ENCODE results near the gene RIBC1. TPM values are rescaled to one million over a fixed set of nuclear protein-coding genes. Genes with fewer than 3 reads are reported as not detected.
"Not testable (repeated sequence)": the region's sequence is repeated elsewhere in the genome, so short reads cannot be mapped to it uniquely, and the experiment has no call there.

The RIBC1 gene
- total RNA-seq, 1 donor from 2014 or later, result not detected

- no peak for TF ChIP-seq CTCF (IDR thresholded peaks at IDR 0.05)
These were observed 27.0 kb downstream of the RIBC1 start for GRCh38 chrX:53449632-53450031.

DNA sequence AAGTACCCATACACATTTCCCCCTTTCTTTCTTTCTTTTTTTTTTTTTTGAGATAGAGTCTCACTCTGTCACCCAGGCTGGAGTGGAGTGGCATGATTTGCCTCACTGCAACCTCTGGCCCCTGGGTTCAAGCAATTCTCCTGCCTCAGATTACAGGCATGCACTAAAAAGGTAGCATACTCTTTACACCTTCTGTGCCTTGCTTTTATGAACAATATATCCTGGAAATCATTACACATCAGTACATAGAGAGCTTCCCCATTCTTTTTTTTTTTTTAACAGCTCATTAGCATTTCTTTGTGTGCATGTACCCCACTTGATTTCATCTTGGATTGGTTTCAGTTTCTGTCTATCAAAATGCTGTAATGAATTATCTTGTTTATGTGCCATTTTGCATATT lies 30.1 kb downstream of the RIBC1 start:
- no peak for TF ChIP-seq CTCF (IDR thresholded peaks at IDR 0.05)
- H3K27ac ChIP-seq, result no peak overlapping the region
- H3K4me3 ChIP-seq, result no peak overlapping the region
- no peaks in the 10 kb centered on the region for H3K9me3 ChIP-seq
- no peaks in the 10 kb centered on the region for H3K4me1 ChIP-seq
- intact Hi-C loops (cut with DNase I), result no loop called here
- no peak for DNase-seq (ENCODE audit: low spot score in 2 of 2)
- no peaks in the 10 kb centered on the region for H3K27me3 ChIP-seq
- no peaks in the 10 kb centered on the region for H3K36me3 ChIP-seq

More at GRCh38 chrX:53449632-53450031, 27.0 kb downstream of the RIBC1 start:
- DNase-seq (ENCODE audit: low spot score in 2 of 2), result no peak
- Histone ChIP-seq H3K4me1 (no peaks in the 10 kb centered on the region), H3K27me3 (no peaks in the 10 kb centered on the region), H3K36me3 (no peaks in the 10 kb centered on the region), H3K27ac (no peak overlapping the region), H3K4me3 (no peak overlapping the region), H3K9me3 (no peaks in the 10 kb centered on the region)
- intact Hi-C loops (cut with DNase I), result no loop called here

DNA sequence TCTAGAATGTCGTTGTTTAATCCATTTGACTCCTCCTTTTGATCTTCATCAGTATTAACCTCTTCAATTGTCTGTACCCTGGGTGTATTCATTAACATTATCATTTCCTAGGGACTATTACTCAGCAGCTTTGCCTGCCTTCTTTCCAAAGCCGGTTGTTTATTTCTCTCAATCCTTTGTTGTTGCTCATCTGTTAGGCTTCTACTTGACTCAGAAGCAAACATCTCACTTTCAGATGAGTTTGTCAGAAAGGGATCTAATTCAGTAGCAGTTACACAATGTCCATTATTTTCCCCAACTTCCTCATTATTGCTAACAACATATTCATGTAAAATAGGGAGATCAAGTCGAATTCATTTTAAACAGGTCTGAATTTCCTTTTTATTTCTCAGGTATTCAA lies 33.6 kb downstream of the RIBC1 start:
- intact Hi-C loops (cut with DNase I), result no loop called here
- Histone ChIP-seq H3K27ac (no peak overlapping the region), H3K27me3 (no peaks in the 10 kb centered on the region), H3K4me3 (no peak overlapping the region), H3K9me3 (no peaks in the 10 kb centered on the region), H3K4me1 (no peaks in the 10 kb centered on the region), H3K36me3 (no peaks in the 10 kb centered on the region)
- no peak for DNase-seq (ENCODE audit: low spot score in 2 of 2)
- TF ChIP-seq CTCF (IDR thresholded peaks at IDR 0.05), result no peak

DNA sequence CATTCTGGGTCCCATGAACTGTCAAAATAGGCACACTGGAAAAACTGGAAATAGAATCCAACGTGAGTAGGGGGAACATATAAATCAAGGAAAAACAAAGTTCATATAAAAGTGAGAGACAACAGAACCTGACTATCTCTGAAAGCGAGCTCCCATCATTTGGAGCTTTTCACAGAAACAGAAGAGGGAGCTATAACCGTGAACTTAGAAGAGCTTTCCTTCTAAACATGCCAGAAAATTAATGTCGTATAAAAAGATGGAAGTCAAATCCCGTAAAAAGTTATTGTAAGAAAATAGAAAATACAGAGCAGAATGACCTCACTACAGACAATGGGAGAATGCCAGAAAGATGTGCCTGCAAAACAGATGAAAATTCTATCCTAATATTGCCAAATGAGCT lies 35.4 kb downstream of the RIBC1 start:
- no peak for DNase-seq (ENCODE audit: low spot score in 2 of 2)
- Histone ChIP-seq H3K4me1 (no peaks in the 10 kb centered on the region), H3K36me3 (no peaks in the 10 kb centered on the region), H3K27me3 (no peaks in the 10 kb centered on the region), H3K4me3 (no peak overlapping the region), H3K9me3 (no peaks in the 10 kb centered on the region), H3K27ac (no peak overlapping the region)
- no peak for TF ChIP-seq CTCF (IDR thresholded peaks at IDR 0.05)
- intact Hi-C loops (cut with DNase I), result no loop called here

DNA sequence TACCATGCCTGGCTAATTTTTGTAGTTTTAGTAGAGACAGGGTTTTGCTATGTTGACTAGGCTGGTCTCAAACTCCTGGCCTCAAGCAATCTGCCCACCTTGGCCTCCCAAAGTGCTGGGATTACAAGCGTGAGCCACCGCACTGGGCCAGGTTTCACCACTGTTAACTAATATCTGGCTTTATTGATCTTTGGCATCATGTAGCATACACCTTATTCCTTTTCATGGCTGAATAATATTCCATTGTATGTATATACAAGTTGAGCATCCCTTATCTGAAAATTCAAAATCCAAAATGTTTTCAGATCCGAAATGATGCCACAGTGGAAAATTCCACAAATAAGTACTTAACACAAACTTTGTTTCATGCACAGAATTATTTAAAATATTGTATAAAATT lies 46.0 kb downstream of the RIBC1 start:
- H3K36me3 ChIP-seq; H3K4me1 ChIP-seq; H3K4me3 ChIP-seq; H3K9me3 ChIP-seq; H3K27me3 ChIP-seq; DNase-seq (ENCODE audit: low spot score in 2 of 2); H3K27ac ChIP-seq; intact Hi-C loops (cut with DNase I): not testable (repeated sequence)

DNA sequence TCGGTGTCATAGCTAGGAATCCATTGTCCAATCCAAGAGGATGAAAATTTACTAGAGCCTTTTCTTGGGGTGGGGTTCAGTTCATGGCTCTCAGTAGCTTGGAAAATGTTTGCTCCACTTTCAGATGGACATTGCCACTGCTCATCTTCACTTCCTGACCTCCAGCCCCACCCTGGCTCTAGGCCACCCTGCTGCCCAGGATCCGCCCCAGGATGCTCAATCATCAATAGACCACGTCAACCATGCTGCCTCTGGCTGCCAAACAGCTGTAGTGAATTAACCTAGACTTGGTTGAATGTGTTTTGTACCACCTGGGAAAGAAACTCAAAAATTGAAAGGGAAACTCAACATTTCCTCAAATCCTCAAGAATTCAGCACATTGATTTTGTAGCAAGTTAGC lies 48.7 kb downstream of the RIBC1 start:
- Histone ChIP-seq H3K4me1 (no peaks in the 10 kb centered on the region), H3K27me3 (no peaks in the 10 kb centered on the region), H3K36me3 (no peaks in the 10 kb centered on the region), H3K27ac (no peak overlapping the region), H3K4me3 (no peak overlapping the region), H3K9me3 (no peaks in the 10 kb centered on the region)
- no peak for DNase-seq (ENCODE audit: low spot score in 2 of 2)
- intact Hi-C loops (cut with DNase I), result no loop called here
- no peak for TF ChIP-seq CTCF (IDR thresholded peaks at IDR 0.05)

Data from ascending aorta (tissue), 2 donors.